Adrenal gland (tissue), 5 donors: ENCODE results near the gene POTEJ.
"Not testable (repeated sequence)": the region's sequence is repeated elsewhere in the genome, so short reads cannot be mapped to it uniquely, and the experiment has no call there.

Experiments used
- CTCF ChIP-seq, 6 experiments: fragments of 450-650 bp in 4 of 6; fragments of 200-600 bp in 2 of 6; sonication (generic) in 1 of 6; IDR thresholded peaks; 1 replicate in 5 of 6; 2 replicates in 1 of 6; pipeline versions ENCODE4 v1.5.1 to v1.8.0; 2016 to 2021; ENCODE audit warnings: antibody characterized with exemption in 6 of 6, mild to moderate bottlenecking in 2 of 6, moderate library complexity in 1 of 6
- POLR2A ChIP-seq, 2 donors: fragments of 450-650 bp; IDR thresholded peaks; one replicate each; pipeline ENCODE4 v1.6.1; 2017; ENCODE audit warnings: antibody characterized with exemption in 2 of 2, mild to moderate bottlenecking in 2 of 2, moderate library complexity in 1 of 2
- donor health status: DM: no; HTN: no; CAD: no.

- TF ChIP-seq CTCF, POLR2A (IDR thresholded peaks at IDR 0.05): not testable (repeated sequence)
These were observed 11.3 kb upstream of the POTEJ start for GRCh38 chr2:130599926-130600325.
